Gastrocnemius medialis (tissue), 4 donors: ENCODE measurements around the gene AOC1. TPM values are rescaled to one million over a fixed set of nuclear protein-coding genes. Genes with fewer than 3 reads are reported as not detected.

Source experiments
- ATAC-seq, 2 donors: fragments of 150-250 bp; one replicate each; pipeline ENCODE4 v1.9.1; 2016
- DNase-seq, 2 donors: peaks; one replicate each; pipeline ENCODE4 v3.0.0-alpha.2; 2019
- H3K27ac ChIP-seq, 4 donors: fragments of 200-600 bp; sonication (generic); 1 replicate in 1 of 4; 2 replicates in 3 of 4; pipeline ENCODE4 v1.5.1; 2016 to 2018; ENCODE audit warnings: mild to moderate bottlenecking in 2 of 4, moderate library complexity in 1 of 4
- H3K27me3 ChIP-seq, 3 donors: fragments of 200-600 bp; sonication (generic) in 2 of 3; 1 replicate in 1 of 3; 2 replicates in 2 of 3; pipeline versions ENCODE4 v1.5.1 to v1.6.0; 2016 to 2019; ENCODE audit warnings: mild to moderate bottlenecking in 1 of 3, moderate library complexity in 1 of 3
- H3K36me3 ChIP-seq, 2 donors: fragments of 200-600 bp; sonication (generic) in 1 of 2; one replicate each; pipeline ENCODE4 v1.5.1; 2017 to 2018
- H3K4me1 ChIP-seq, 2 donors: fragments of 200-600 bp; sonication (generic) in 1 of 2; one replicate each; pipeline ENCODE4 v1.5.1; 2016 to 2017; ENCODE audit warnings: mild to moderate bottlenecking in 2 of 2
- H3K4me3 ChIP-seq, 4 donors: fragments of 200-600 bp; sonication (generic) in 3 of 4; 1 replicate in 1 of 4; 2 replicates in 3 of 4; pipeline ENCODE4 v1.5.1; 2016 to 2019; ENCODE audit warnings: mild to moderate bottlenecking in 2 of 4
- H3K9me3 ChIP-seq, 3 donors: fragments of 200-600 bp; sonication (generic) in 2 of 3; 1 replicate in 1 of 3; 2 replicates in 2 of 3; pipeline ENCODE4 v1.5.1; 2016 to 2019
- CTCF ChIP-seq, 5 experiments: fragments of 450-650 bp in 3 of 5; fragments of 200-600 bp in 2 of 5; sonication (generic) in 2 of 5; IDR thresholded peaks in 4 of 5; conservative IDR thresholded peaks in 1 of 5; 1 replicate in 4 of 5; 2 replicates in 1 of 5; pipeline ENCODE4 v1.5.1; 2016 to 2019; ENCODE audit warnings: antibody characterized with exemption in 5 of 5, mild to moderate bottlenecking in 3 of 5, moderate library complexity in 3 of 5
- POLR2A ChIP-seq, 2 donors: fragments of 450-650 bp; IDR thresholded peaks; one replicate each; pipeline ENCODE4 v1.6.1; 2017; ENCODE audit warnings: antibody characterized with exemption in 2 of 2, mild to moderate bottlenecking in 2 of 2, moderate library complexity in 2 of 2
- in situ Hi-C, 4 donors: fragments of 200-750 bp; cut with MboI; loops; one replicate each; pipeline versions ENCODE4 v1.15.0 to v1.8.0; 2017; ENCODE audit warnings: low sequenced_read_pairs in 4 of 4
- intact Hi-C: fragments of 100-400 bp; cut with DNase I; formaldehyde crosslinking; loops from one replicate; pipeline ENCODE4 v1.15.1; 2023; ENCODE audit warnings: low total_unique reads
- total RNA-seq, 4 donors: library from RNA; depleted of rRNA; stranded (reverse); fragments of >200 nt; gene quantifications; one replicate each; pipeline versions ENCODE4 v1.1.0 to v1.2.3, GENCODE V29; 2016

AOC1 gene
- total RNA-seq, 4 donors from 2014 or later: 1.6 TPM; not detected in 3

DNA sequence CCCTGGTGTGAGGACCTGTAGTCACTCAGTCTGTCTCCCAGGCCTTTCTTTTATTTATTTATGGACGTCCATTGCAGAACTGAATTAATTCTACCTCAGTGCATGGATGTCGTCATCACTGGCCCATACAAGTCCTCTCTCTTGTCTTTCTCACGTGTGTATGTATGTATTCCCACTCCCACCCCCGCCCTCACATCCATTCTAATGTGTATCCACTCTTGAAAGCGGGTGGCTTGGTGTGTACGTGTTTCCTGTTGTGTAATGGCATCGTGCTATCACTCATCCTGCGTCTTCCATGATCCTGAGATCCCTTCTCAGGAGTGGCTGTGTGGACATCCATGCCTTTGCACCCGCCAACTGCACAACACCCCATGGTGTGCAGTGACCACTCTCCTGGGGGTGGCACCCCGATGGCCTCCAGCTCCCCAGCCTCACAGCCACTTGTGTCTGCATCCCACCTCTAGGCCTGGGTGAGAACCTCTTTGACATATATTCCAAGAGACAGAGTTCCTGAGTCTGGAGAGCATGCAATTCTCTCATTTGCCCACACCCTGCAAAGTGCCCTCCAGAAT is 3.0 kb upstream of the AOC1 start:
- H3K27ac ChIP-seq: no peak overlapping the region
- TF ChIP-seq CTCF (IDR thresholded peaks at IDR 0.05 in 4 of 5, conservative IDR thresholded peaks at IDR 0.05 in 1 of 5): no peak
- TF ChIP-seq POLR2A (IDR thresholded peaks at IDR 0.05): no peak
- no peaks in the 10 kb centered on the region for H3K36me3 ChIP-seq
- no peaks in the 10 kb centered on the region for H3K4me1 ChIP-seq
- peaks cover 0 to 10% (median 0%) of the 10 kb centered on the region in 3 donors for H3K27me3 ChIP-seq
- intact Hi-C loops (no loop called here), in situ Hi-C loops (no loop called here)
- no peaks in the 10 kb centered on the region for H3K9me3 ChIP-seq
- DNase-seq: no peak
- H3K4me3 ChIP-seq: no peak overlapping the region
- no peak for ATAC-seq

DNA sequence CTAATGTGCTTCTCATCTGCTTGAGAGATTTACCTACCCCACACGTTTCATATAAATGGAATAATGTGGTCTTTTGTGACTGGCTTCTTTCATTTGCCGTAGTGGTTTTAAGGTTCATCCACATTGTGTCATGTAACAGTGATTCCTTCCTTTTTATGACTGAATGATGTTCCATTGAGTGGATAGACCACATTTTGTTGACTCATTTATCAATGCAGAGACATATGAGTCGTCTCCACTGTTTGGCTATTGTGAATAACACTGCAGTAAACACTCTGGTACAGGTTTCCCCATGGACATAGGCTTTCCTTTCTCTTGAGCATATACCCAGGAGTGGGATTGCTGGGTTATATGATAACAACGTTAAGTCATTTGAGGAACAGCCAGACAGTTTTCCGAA is 2.0 kb upstream of the AOC1 start:
- peaks cover 0 to 10% (median 0%) of the 10 kb centered on the region in 3 donors for H3K27me3 ChIP-seq
- no peak for DNase-seq
- no peak for ATAC-seq
- H3K4me1 ChIP-seq: no peaks in the 10 kb centered on the region
- H3K36me3 ChIP-seq: no peaks in the 10 kb centered on the region
- no peaks in the 10 kb centered on the region for H3K9me3 ChIP-seq
- H3K27ac ChIP-seq: no peak overlapping the region
- in situ Hi-C loops (no loop called here), intact Hi-C loops (no loop called here)
- H3K4me3 ChIP-seq: no peak overlapping the region
- no peak for TF ChIP-seq POLR2A (IDR thresholded peaks at IDR 0.05)
- no peak for TF ChIP-seq CTCF (IDR thresholded peaks at IDR 0.05 in 4 of 5, conservative IDR thresholded peaks at IDR 0.05 in 1 of 5)

- in situ Hi-C loops: no loop called here
Observed at GRCh38 chr7:150851492-150852370, 586 bp upstream of the AOC1 start.

More at GRCh38 chr7:150851492-150852370, 586 bp upstream of the AOC1 start:
- intact Hi-C loops: no loop called here
- no peaks in the 10 kb centered on the region for H3K4me1 ChIP-seq
- no peak for ATAC-seq
- no peaks in the 10 kb centered on the region for H3K9me3 ChIP-seq
- no peaks in the 10 kb centered on the region for H3K36me3 ChIP-seq
- no peak overlapping the region for H3K4me3 ChIP-seq
- H3K27ac ChIP-seq: no peak overlapping the region
- H3K27me3 ChIP-seq: peaks cover 0 to 10% (median 0%) of the 10 kb centered on the region in 3 donors
- no peak for DNase-seq
- TF ChIP-seq CTCF (IDR thresholded peaks at IDR 0.05 in 4 of 5, conservative IDR thresholded peaks at IDR 0.05 in 1 of 5) (no peak), POLR2A (IDR thresholded peaks at IDR 0.05) (no peak)
